Measurements from ENCODE around the gene RIMBP3C. TPM values are rescaled to one million over a fixed set of nuclear protein-coding genes. Genes with fewer than 3 reads are reported as not detected.
A peak's percentile ranks its signal among the peaks of the same experiment; 100 is the strongest.
"Not testable (repeated sequence)": the region's sequence is repeated elsewhere in the genome, so short reads cannot be mapped to it uniquely, and the experiment has no call there.

Gene RIMBP3C
- total RNA-seq, 1 donor from 2014 or later, result under 0.01 TPM

DNA sequence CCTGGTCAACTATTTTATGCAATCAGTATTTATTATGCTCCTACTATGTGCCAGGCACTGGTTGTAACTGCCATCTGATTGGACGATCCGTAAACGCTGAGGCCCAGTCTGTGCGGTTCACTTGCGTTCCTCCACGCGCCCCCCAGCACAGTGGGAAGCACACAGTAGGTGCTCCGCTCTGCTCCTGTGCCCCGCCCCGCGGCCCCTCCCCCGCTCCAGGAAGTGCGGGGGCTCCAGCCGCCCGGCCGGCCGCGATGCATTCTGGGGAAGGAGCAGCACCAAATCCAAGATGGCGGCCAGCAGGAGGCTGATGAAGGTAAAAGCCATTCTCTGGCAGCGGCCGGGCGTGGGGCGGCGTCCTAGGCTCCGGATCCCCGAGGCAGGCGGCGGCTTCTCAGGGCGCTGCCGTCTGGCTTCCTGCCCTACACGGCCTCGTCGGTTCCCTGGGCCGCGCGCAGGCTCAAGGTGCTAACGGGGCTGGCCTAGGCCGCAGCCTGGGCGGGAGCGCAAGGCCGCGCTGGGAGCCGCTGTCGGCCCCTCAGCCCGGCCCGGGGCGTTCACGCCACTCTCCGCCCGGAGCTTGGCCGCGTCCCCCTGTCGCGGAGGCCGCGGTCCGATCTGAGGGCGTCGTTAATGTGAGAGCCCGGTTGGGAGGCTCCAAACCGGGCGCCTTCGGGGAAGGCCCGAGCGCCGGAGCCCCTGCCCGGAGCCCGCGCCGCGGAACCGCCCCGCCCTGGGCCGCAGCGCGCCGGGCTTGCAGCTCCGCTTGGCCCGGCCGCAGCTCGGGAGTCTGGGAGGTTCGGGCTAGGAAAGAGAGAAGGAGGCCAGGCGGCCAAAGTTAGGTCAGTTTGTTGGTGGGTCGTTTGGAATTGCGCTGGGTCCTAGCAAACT is 16.4 kb upstream of the RIMBP3C start, which contains the start of gene UBE2L3:
Gene UBE2L3, plus strand, starts transcription at position 259 of the 891 bp plus-strand sequence. Its CDS starts 31 bp downstream, at position 290.
- Histone ChIP-seq H3K4me3 (ENCODE audit: low read depth, low read length) (peak within 1 kb of the TSS; percentile 82), H3K27me3 (ENCODE audit: control insufficient read depth, insufficient read depth, low read length) (no peaks in the 10 kb centered on the region), H3K36me3 (ENCODE audit: control insufficient read depth, insufficient read depth, low read length) (peaks cover 4% of the 10 kb centered on the region)
- TF ChIP-seq, protein P1, sequence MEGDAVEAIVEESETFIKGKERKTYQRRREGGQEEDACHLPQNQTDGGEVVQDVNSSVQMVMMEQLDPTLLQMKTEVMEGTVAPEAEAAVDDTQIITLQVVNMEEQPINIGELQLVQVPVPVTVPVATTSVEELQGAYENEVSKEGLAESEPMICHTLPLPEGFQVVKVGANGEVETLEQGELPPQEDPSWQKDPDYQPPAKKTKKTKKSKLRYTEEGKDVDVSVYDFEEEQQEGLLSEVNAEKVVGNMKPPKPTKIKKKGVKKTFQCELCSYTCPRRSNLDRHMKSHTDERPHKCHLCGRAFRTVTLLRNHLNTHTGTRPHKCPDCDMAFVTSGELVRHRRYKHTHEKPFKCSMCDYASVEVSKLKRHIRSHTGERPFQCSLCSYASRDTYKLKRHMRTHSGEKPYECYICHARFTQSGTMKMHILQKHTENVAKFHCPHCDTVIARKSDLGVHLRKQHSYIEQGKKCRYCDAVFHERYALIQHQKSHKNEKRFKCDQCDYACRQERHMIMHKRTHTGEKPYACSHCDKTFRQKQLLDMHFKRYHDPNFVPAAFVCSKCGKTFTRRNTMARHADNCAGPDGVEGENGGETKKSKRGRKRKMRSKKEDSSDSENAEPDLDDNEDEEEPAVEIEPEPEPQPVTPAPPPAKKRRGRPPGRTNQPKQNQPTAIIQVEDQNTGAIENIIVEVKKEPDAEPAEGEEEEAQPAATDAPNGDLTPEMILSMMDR (IDR thresholded peaks at IDR 0.05; ENCODE audit: insufficient read depth, low read length, severe bottlenecking), result no peak
- DNase-seq (ENCODE audit: low read depth) (peak; percentile 48), FAIRE-seq (no peak)

DNA sequence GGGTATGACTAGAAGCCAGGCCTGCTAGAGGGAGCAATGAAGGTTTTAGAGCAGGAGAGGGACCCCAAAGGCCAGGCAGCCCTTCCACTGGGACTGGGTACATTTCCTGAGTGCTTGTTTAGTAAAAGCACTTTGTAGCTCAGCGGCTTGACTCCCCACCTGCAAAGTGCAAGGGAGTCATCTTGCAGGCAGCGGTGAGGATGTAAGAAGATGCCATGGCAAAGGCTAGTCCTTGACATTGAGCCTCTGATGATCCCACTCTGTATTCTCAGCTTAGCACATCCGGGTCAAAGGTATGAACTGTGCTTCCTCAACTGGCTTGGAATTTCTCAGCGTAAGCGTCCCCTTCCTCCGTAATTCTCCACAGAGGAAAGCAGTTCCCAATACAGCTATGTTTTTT is 13.2 kb upstream of the RIMBP3C start:
- Histone ChIP-seq H3K4me3 (ENCODE audit: low read depth, low read length) (no peak overlapping the region), H3K27me3 (ENCODE audit: control insufficient read depth, insufficient read depth, low read length) (no peaks in the 10 kb centered on the region), H3K36me3 (ENCODE audit: control insufficient read depth, insufficient read depth, low read length) (no peaks in the 10 kb centered on the region)
- TF ChIP-seq, protein P1 (IDR thresholded peaks at IDR 0.05; ENCODE audit: insufficient read depth, low read length, severe bottlenecking), result no peak
- FAIRE-seq (no peak), DNase-seq (ENCODE audit: low read depth) (no peak)

DNA sequence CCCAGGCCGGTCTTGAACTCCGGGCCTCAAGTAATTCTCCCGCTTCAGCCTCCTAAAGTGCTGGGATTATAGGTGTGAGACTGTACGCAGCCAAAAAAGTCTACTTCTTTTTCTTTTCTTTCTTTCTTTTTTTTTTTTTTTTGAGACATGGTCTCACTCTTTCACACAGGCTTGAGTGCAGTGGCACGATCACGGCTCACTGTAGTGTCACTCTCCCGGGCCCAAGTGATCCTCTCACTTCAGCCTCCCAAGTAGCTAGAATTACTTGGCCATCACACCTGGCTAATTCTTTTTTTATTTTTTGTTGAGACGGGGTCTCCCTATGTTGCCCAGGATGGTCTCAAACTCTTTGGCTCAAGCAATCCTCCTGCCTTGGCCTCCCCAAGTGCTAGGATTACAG is 12.7 kb upstream of the RIMBP3C start:
- Histone ChIP-seq H3K36me3 (ENCODE audit: control insufficient read depth, insufficient read depth, low read length) (no peaks in the 10 kb centered on the region), H3K4me3 (ENCODE audit: low read depth, low read length) (no peak overlapping the region), H3K27me3 (ENCODE audit: control insufficient read depth, insufficient read depth, low read length) (no peaks in the 10 kb centered on the region)
- DNase-seq (ENCODE audit: low read depth), result no peak
- FAIRE-seq, result no peak
- TF ChIP-seq, protein P1 (IDR thresholded peaks at IDR 0.05; ENCODE audit: insufficient read depth, low read length, severe bottlenecking), result no peak

GRCh38 chr22:21560657-21561056 is 9.4 kb upstream of the RIMBP3C start:
- not testable (repeated sequence) for H3K36me3 ChIP-seq (ENCODE audit: control insufficient read depth, insufficient read depth, low read length); FAIRE-seq

GRCh38 chr22:21559345-21560125 is 8.3 kb upstream of the RIMBP3C start:
- H3K36me3 ChIP-seq (ENCODE audit: control insufficient read depth, insufficient read depth, low read length); H3K4me3 ChIP-seq (ENCODE audit: low read depth, low read length); FAIRE-seq; H3K27me3 ChIP-seq (ENCODE audit: control insufficient read depth, insufficient read depth, low read length); DNase-seq (ENCODE audit: low read depth): not testable (repeated sequence)

More at GRCh38 chr22:21560657-21561056, 9.4 kb upstream of the RIMBP3C start:
- DNase-seq (ENCODE audit: low read depth); H3K4me3 ChIP-seq (ENCODE audit: low read depth, low read length); H3K27me3 ChIP-seq (ENCODE audit: control insufficient read depth, insufficient read depth, low read length): not testable (repeated sequence)

DNA sequence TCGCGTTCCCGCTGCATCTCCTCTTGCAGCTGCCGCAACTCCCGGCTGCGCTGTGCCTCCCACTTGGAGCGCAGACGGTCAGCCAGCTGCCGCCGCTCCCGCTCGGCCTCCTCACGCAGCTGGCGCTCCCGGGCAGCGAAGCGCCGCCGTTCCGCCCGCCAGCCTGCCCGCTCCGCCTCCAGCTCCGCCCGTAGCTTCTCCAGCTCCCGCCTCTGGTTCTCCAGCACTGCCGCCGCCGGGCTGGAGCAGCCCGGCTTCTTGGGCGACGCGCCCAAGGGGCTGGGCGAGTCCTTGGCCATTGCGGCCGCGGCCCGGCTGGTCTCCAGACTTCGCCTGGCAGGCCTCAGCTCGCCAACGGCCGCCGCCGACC is 598 bp downstream of the RIMBP3C start:
- FAIRE-seq; H3K4me3 ChIP-seq (ENCODE audit: low read depth, low read length); DNase-seq (ENCODE audit: low read depth); H3K27me3 ChIP-seq (ENCODE audit: control insufficient read depth, insufficient read depth, low read length); H3K36me3 ChIP-seq (ENCODE audit: control insufficient read depth, insufficient read depth, low read length): not testable (repeated sequence)

DNA sequence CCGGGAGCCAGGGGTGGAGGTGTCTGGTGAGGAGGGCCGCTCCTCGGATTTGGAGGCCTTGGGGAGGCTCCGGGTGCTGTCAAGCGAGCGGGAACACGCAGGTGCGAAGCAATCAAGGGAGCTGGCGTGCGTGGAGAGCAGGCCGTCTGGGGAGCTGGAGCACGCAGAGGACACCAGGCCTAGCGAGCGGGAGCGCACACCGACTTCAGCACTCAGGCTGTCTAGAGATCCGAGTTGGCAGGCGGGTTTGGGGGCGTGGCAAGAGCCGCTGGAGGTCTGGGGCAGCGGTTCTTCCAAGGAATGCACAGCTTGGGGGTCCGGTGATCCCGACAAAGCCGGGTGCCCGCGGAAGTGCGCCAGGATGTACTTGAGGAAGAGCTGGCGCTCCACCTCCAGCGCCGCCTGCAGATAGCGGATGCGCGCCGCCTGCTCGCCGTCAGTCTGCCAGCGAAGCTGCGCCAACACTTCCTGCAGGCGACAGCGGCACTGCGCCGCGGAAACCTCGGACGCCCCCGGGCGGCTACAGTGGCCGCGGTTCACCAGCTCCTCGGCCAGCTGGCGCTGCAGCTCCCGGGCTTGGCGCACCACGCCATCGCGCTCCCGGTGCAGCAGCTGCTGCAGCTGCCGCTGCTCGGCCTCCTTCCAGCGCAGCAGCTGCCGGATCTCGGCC is 1.1 kb downstream of the RIMBP3C start:
- not testable (repeated sequence) for DNase-seq (ENCODE audit: low read depth); H3K4me3 ChIP-seq (ENCODE audit: low read depth, low read length); H3K27me3 ChIP-seq (ENCODE audit: control insufficient read depth, insufficient read depth, low read length); FAIRE-seq; H3K36me3 ChIP-seq (ENCODE audit: control insufficient read depth, insufficient read depth, low read length)

DNA sequence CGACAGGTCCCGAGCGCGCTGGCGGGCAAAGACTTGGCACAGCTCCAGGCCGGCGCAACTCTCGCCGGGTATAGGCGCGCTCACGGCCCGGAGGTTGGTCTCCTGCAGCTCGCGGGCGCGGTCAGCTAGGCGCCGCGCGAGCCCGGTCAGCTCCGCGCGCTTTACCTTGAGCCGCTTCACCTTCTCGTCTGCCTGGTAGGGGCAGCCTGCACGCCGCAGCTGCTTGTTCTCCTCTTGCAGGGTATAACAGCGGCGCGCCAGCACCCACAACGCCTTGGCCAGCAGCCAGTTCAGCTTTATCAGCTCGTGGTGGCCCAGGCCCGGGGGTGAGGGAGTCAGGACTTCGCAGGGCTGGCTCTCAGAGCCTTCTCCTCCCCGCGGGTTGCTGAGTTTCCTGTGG is 1.7 kb downstream of the RIMBP3C start:
- not testable (repeated sequence) for H3K27me3 ChIP-seq (ENCODE audit: control insufficient read depth, insufficient read depth, low read length); DNase-seq (ENCODE audit: low read depth); FAIRE-seq; H3K4me3 ChIP-seq (ENCODE audit: low read depth, low read length); H3K36me3 ChIP-seq (ENCODE audit: control insufficient read depth, insufficient read depth, low read length)

- not testable (repeated sequence) for DNase-seq (ENCODE audit: low read depth); H3K27me3 ChIP-seq (ENCODE audit: control insufficient read depth, insufficient read depth, low read length); H3K4me3 ChIP-seq (ENCODE audit: low read depth, low read length); H3K36me3 ChIP-seq (ENCODE audit: control insufficient read depth, insufficient read depth, low read length); FAIRE-seq
Observed at GRCh38 chr22:21544432-21545322, 6.6 kb downstream of the RIMBP3C start.

- DNase-seq (ENCODE audit: low read depth); H3K36me3 ChIP-seq (ENCODE audit: control insufficient read depth, insufficient read depth, low read length); FAIRE-seq: not testable (repeated sequence)
Observed at GRCh38 chr22:21539862-21540261, 11.4 kb downstream of the RIMBP3C start.

More at GRCh38 chr22:21539862-21540261, 11.4 kb downstream of the RIMBP3C start:
- not testable (repeated sequence) for H3K27me3 ChIP-seq (ENCODE audit: control insufficient read depth, insufficient read depth, low read length); H3K4me3 ChIP-seq (ENCODE audit: low read depth, low read length)

Data from bronchial epithelial cell (primary cell).